Liver (tissue), 9 donors: ENCODE data around the gene SPATA2L. TPM values are rescaled to one million over a fixed set of nuclear protein-coding genes. Genes with fewer than 3 reads are reported as not detected.

Experiments used
- DNase-seq: peaks from one replicate; pipeline ENCODE4 v3.0.0-alpha.2; 2017; ENCODE audit warnings: low spot score
- H3K27ac ChIP-seq, 2 donors: one replicate each; pipeline ENCODE4 v1.7.0; 2013; ENCODE audit warnings: inconsistent platforms in 2 of 2, low read length in 2 of 2, control low read depth in 1 of 2, low read depth in 1 of 2, mild to moderate bottlenecking in 1 of 2
- H3K27me3 ChIP-seq, 4 donors: one replicate each; pipeline versions ENCODE4 v1.6.1 to v1.7.0; 2013; ENCODE audit warnings: low read length in 3 of 4, inconsistent platforms in 1 of 4, mild to moderate bottlenecking in 1 of 4, moderate library complexity in 1 of 4; ENCODE audit not compliant: control insufficient read depth in 4 of 4, insufficient read depth in 4 of 4
- H3K36me3 ChIP-seq, 4 donors: one replicate each; pipeline versions ENCODE4 v1.6.1 to v1.7.0; 2013; ENCODE audit warnings: low read length in 3 of 4, mild to moderate bottlenecking in 3 of 4, low read depth in 1 of 4, moderate library complexity in 1 of 4; ENCODE audit not compliant: control insufficient read depth in 4 of 4, insufficient read depth in 3 of 4
- H3K4me1 ChIP-seq, 4 donors: one replicate each; pipeline versions ENCODE4 v1.6.1 to v1.7.0; 2013; ENCODE audit warnings: low read length in 3 of 4, mild to moderate bottlenecking in 3 of 4, moderate library complexity in 1 of 4; ENCODE audit not compliant: control insufficient read depth in 4 of 4, insufficient read depth in 4 of 4
- H3K4me3 ChIP-seq, 3 donors: one replicate each; pipeline versions ENCODE4 v1.6.1 to v1.7.0; 2013; ENCODE audit warnings: low read length in 3 of 3, control low read depth in 1 of 3, low read depth in 1 of 3, mild to moderate bottlenecking in 1 of 3
- H3K9ac ChIP-seq, 2 donors: one replicate each; pipeline ENCODE4 v1.7.0; 2013; ENCODE audit warnings: low read length in 2 of 2, mild to moderate bottlenecking in 2 of 2, moderate library complexity in 2 of 2, control low read depth in 1 of 2, low read depth in 1 of 2
- H3K9me3 ChIP-seq, 4 donors: one replicate each; pipeline versions ENCODE4 v1.6.1 to v1.7.0; 2013; ENCODE audit warnings: low read length in 3 of 4; ENCODE audit not compliant: control insufficient read depth in 4 of 4
- ATF3 ChIP-seq: IDR thresholded peaks from 2 replicates; pipeline ENCODE4 v1.6.1; 2016; ENCODE audit warnings: antibody characterized with exemption
- CTCF ChIP-seq: fragments of 150-350 bp; IDR thresholded peaks from 2 replicates; pipeline ENCODE4 v1.5.1; 2017; ENCODE audit warnings: improper control_type of control experiment, low read depth, low read length; ENCODE audit not compliant: missing input control
- EGR1 ChIP-seq, 2 donors: IDR thresholded peaks; 2 replicates each; pipeline ENCODE4 v1.6.1; 2016 to 2018; ENCODE audit warnings: antibody characterized with exemption in 2 of 2, low read depth in 2 of 2
- FOXA1 ChIP-seq: IDR thresholded peaks from 2 replicates; pipeline ENCODE4 v1.6.1; 2016; ENCODE audit warnings: antibody characterized with exemption
- FOXA2 ChIP-seq: IDR thresholded peaks from 2 replicates; pipeline ENCODE4 v1.6.1; 2016; ENCODE audit warnings: antibody characterized with exemption
- GABPA ChIP-seq, 2 donors: IDR thresholded peaks in 1 of 2; conservative IDR thresholded peaks in 1 of 2; 2 replicates each; pipeline ENCODE4 v1.6.1; 2016; ENCODE audit warnings: antibody characterized with exemption in 2 of 2, mild to moderate bottlenecking in 1 of 2, moderate library complexity in 1 of 2
- HNF4A ChIP-seq, 2 donors: conservative IDR thresholded peaks; 2 replicates each; pipeline ENCODE4 v1.6.1; 2016; ENCODE audit warnings: antibody characterized with exemption in 2 of 2, mild to moderate bottlenecking in 2 of 2
- HNF4G ChIP-seq: IDR thresholded peaks from 2 replicates; pipeline ENCODE4 v1.6.1; 2016; ENCODE audit warnings: antibody characterized with exemption
- JUND ChIP-seq, 2 donors: IDR thresholded peaks; 2 replicates each; pipeline ENCODE4 v1.6.1; 2016; ENCODE audit warnings: antibody characterized with exemption in 2 of 2
- MAX ChIP-seq: IDR thresholded peaks from 2 replicates; pipeline ENCODE4 v1.6.1; 2016; ENCODE audit warnings: antibody characterized with exemption
- NR2F2 ChIP-seq: IDR thresholded peaks from 2 replicates; pipeline ENCODE4 v1.6.1; 2016; ENCODE audit warnings: antibody characterized with exemption
- RAD21 ChIP-seq, 2 donors: IDR thresholded peaks; 2 replicates each; pipeline ENCODE4 v1.6.1; 2016; ENCODE audit warnings: antibody characterized with exemption in 2 of 2, mild to moderate bottlenecking in 2 of 2
- REST ChIP-seq: IDR thresholded peaks from 2 replicates; pipeline ENCODE4 v1.6.1; 2016; ENCODE audit warnings: antibody characterized with exemption, mild to moderate bottlenecking
- RXRA ChIP-seq, 2 donors: IDR thresholded peaks; 2 replicates each; pipeline ENCODE4 v1.6.1; 2017 to 2018; ENCODE audit warnings: antibody characterized with exemption in 2 of 2, mild to moderate bottlenecking in 1 of 2
- SP1 ChIP-seq: IDR thresholded peaks from 2 replicates; pipeline ENCODE4 v1.6.1; 2018; ENCODE audit warnings: antibody characterized with exemption, mild to moderate bottlenecking
- TAF1 ChIP-seq: conservative IDR thresholded peaks from 2 replicates; pipeline ENCODE4 v1.6.1; 2016; ENCODE audit warnings: antibody characterized with exemption, mild to moderate bottlenecking
- YY1 ChIP-seq: IDR thresholded peaks from 2 replicates; pipeline ENCODE4 v1.6.1; 2016; ENCODE audit warnings: antibody characterized with exemption, mild to moderate bottlenecking
- ZBTB33 ChIP-seq: IDR thresholded peaks from 2 replicates; pipeline ENCODE4 v1.6.1; 2016; ENCODE audit warnings: antibody characterized with exemption
- WGBS: extraction: QIAGEN DNeasy Blood & Tissue Kit; methylation state at CpG from one replicate; pipeline ENCODE4 v1.1.7; 2013; 5-methylcytosine and 5-hydroxymethylcytosine counted together
- polyA plus RNA-seq, 2 donors: library from polyadenylated mRNA; stranded (reverse) in 1 of 2; unstranded in 1 of 2; fragments of 200-250 nt in 1 of 2; fragments of >200 nt in 1 of 2; fragmentation: Nextera tagmentation in 1 of 2; extraction: Ambion mirVana in 1 of 2; gene quantifications; one replicate each; pipeline versions ENCODE4 v1.2.1 to v1.2.3, GENCODE V29; 2013 to 2015
- total RNA-seq, 2 donors: library from RNA; depleted of rRNA; stranded (reverse); fragments of >200 nt; gene quantifications; one replicate each; pipeline ENCODE4 v1.2.3, GENCODE V29; 2014
- donor health status: healthy.
- donor health status: healthy.
- donor health status: healthy.
- donor health status: healthy.
- donor health status: healthy.

Gene SPATA2L
- total and polyA plus RNA-seq, 4 donors = 4.6 to 11.3 (median 6.9) TPM

- Histone ChIP-seq H3K27ac (no peak overlapping the region), H3K4me3 (no peak overlapping the region), H3K4me1 (peaks cover 0 to 12% (median 9%) of the 10 kb centered on the region in 4 donors), H3K9ac (no peak overlapping the region), H3K27me3 (no peaks in the 10 kb centered on the region), H3K9me3 (no peaks in the 10 kb centered on the region), H3K36me3 (peaks cover 0 to 6% (median 1%) of the 10 kb centered on the region in 4 donors)
- no peak for DNase-seq
- TF ChIP-seq ATF3 (no peak), RAD21 (IDR thresholded peaks at IDR 0.05) (no peak), YY1 (no peak), GABPA (IDR thresholded peaks at IDR 0.05 in 1 of 2, conservative IDR thresholded peaks at IDR 0.05 in 1 of 2) (no peak), SP1 (no peak), MAX (no peak), RXRA (IDR thresholded peaks at IDR 0.05) (no peak), HNF4A (conservative IDR thresholded peaks at IDR 0.05) (no peak), EGR1 (IDR thresholded peaks at IDR 0.05; ENCODE audit: low read depth in 2 of 2) (no peak), JUND (IDR thresholded peaks at IDR 0.05) (no peak), TAF1 (no peak), NR2F2 (no peak), HNF4G (no peak), FOXA2 (no peak), CTCF (no peak), ZBTB33 (no peak), FOXA1 (no peak), REST (no peak)
- 92% methylated on average over 19 of the region's 19 CpGs for WGBS
These were observed 8.4 kb upstream of the SPATA2L start for GRCh38 chr16:89709716-89710432.
